ENCODE data around the gene DNAJB12.

DNA sequence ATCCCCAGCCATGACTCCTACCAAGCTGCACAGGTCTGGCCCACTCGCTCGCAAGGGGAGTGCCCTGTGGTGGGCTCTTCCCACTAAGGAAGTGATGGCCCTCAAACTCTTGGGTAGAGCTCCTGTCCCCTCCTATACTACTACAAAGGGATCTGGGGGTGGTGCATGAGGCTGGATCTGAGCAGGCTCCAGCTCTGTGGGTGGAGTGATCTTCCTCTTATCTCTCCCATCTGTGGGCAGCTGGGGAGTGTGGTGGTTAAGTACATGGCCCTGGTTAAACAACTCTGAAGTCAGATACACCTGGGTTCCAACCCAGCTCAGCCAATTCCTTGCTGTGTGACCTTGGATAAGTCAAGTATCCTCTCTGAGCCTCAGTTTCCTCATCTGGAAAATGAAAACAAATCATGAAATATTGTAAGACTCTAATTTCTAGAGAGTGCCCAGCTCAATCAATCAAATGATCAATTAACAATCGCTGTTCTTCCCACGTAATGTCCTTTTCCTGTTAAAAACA lies 63.6 kb downstream of the DNAJB12 start:
- no peak for TF ChIP-seq CTCF (optimal IDR thresholded peaks at IDR 0.05 in 1 of 3, IDR thresholded peaks at IDR 0.05 in 1 of 3, conservative IDR thresholded peaks at IDR 0.05 in 1 of 3; ENCODE audit: extremely low read depth in 1 of 3, insufficient read depth in 2 of 3, low read length in 3 of 3)
- no peak for TF ChIP-seq EZH2 (IDR thresholded peaks at IDR 0.05; ENCODE audit: low read length)

Measured in keratinocyte (primary cell).